Measurements from ENCODE around the gene MUSK. TPM values are rescaled to one million over a fixed set of nuclear protein-coding genes. Genes with fewer than 3 reads are reported as not detected.

The MUSK gene
- total and polyA plus RNA-seq, 2 of the 8 experiments (the other 6 are each of a cell fraction or from before 2014, with no cell fraction given) = not detected

DNA sequence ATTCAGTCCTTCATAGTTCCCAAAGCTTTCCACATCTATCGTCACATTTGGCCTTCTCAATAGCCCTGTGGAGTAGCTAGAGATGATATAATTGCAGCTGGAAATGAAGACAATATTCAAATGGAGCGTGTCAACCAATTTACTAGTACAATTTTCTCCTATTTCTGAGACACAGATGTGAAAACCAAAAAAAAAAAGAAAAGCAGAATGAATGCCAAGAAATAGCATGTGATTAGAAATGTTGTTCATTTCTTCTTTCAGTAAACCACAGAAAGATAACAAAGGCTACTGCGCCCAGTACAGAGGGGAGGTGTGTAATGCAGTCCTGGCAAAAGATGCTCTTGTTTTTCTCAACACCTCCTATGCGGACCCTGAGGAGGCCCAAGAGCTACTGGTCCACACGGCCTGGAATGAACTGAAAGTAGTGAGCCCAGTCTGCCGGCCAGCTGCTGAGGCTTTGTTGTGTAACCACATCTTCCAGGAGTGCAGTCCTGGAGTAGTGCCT, 99.0 kb downstream of the MUSK start (continued):
- TF ChIP-seq NANOG (IDR thresholded peaks at IDR 0.05; ENCODE audit: insufficient read depth, low read depth, low read length, poor library complexity, severe bottlenecking) (no peak), RAD21 (IDR thresholded peaks at IDR 0.05 in 1 of 2, conservative IDR thresholded peaks at IDR 0.05 in 1 of 2; ENCODE audit: low read depth in 2 of 2, low read length in 2 of 2) (no peak), SP1 (IDR thresholded peaks at IDR 0.05; ENCODE audit: low read depth, low read length) (no peak), POU5F1 (IDR thresholded peaks at IDR 0.05; ENCODE audit: low read depth, low read length) (no peak), BRCA1 (IDR thresholded peaks at IDR 0.05; ENCODE audit: low read depth, low read length) (no peak), SRF (IDR thresholded peaks at IDR 0.05; ENCODE audit: low read depth, low read length) (no peak), YY1 (IDR thresholded peaks at IDR 0.05; ENCODE audit: low read depth, low read length) (no peak), TAF1 (IDR thresholded peaks at IDR 0.05; ENCODE audit: low read depth, low read length) (no peak), TBP (IDR thresholded peaks at IDR 0.05; ENCODE audit: low read depth, low read length) (no peak)
- TF ChIP-seq, protein P1, sequence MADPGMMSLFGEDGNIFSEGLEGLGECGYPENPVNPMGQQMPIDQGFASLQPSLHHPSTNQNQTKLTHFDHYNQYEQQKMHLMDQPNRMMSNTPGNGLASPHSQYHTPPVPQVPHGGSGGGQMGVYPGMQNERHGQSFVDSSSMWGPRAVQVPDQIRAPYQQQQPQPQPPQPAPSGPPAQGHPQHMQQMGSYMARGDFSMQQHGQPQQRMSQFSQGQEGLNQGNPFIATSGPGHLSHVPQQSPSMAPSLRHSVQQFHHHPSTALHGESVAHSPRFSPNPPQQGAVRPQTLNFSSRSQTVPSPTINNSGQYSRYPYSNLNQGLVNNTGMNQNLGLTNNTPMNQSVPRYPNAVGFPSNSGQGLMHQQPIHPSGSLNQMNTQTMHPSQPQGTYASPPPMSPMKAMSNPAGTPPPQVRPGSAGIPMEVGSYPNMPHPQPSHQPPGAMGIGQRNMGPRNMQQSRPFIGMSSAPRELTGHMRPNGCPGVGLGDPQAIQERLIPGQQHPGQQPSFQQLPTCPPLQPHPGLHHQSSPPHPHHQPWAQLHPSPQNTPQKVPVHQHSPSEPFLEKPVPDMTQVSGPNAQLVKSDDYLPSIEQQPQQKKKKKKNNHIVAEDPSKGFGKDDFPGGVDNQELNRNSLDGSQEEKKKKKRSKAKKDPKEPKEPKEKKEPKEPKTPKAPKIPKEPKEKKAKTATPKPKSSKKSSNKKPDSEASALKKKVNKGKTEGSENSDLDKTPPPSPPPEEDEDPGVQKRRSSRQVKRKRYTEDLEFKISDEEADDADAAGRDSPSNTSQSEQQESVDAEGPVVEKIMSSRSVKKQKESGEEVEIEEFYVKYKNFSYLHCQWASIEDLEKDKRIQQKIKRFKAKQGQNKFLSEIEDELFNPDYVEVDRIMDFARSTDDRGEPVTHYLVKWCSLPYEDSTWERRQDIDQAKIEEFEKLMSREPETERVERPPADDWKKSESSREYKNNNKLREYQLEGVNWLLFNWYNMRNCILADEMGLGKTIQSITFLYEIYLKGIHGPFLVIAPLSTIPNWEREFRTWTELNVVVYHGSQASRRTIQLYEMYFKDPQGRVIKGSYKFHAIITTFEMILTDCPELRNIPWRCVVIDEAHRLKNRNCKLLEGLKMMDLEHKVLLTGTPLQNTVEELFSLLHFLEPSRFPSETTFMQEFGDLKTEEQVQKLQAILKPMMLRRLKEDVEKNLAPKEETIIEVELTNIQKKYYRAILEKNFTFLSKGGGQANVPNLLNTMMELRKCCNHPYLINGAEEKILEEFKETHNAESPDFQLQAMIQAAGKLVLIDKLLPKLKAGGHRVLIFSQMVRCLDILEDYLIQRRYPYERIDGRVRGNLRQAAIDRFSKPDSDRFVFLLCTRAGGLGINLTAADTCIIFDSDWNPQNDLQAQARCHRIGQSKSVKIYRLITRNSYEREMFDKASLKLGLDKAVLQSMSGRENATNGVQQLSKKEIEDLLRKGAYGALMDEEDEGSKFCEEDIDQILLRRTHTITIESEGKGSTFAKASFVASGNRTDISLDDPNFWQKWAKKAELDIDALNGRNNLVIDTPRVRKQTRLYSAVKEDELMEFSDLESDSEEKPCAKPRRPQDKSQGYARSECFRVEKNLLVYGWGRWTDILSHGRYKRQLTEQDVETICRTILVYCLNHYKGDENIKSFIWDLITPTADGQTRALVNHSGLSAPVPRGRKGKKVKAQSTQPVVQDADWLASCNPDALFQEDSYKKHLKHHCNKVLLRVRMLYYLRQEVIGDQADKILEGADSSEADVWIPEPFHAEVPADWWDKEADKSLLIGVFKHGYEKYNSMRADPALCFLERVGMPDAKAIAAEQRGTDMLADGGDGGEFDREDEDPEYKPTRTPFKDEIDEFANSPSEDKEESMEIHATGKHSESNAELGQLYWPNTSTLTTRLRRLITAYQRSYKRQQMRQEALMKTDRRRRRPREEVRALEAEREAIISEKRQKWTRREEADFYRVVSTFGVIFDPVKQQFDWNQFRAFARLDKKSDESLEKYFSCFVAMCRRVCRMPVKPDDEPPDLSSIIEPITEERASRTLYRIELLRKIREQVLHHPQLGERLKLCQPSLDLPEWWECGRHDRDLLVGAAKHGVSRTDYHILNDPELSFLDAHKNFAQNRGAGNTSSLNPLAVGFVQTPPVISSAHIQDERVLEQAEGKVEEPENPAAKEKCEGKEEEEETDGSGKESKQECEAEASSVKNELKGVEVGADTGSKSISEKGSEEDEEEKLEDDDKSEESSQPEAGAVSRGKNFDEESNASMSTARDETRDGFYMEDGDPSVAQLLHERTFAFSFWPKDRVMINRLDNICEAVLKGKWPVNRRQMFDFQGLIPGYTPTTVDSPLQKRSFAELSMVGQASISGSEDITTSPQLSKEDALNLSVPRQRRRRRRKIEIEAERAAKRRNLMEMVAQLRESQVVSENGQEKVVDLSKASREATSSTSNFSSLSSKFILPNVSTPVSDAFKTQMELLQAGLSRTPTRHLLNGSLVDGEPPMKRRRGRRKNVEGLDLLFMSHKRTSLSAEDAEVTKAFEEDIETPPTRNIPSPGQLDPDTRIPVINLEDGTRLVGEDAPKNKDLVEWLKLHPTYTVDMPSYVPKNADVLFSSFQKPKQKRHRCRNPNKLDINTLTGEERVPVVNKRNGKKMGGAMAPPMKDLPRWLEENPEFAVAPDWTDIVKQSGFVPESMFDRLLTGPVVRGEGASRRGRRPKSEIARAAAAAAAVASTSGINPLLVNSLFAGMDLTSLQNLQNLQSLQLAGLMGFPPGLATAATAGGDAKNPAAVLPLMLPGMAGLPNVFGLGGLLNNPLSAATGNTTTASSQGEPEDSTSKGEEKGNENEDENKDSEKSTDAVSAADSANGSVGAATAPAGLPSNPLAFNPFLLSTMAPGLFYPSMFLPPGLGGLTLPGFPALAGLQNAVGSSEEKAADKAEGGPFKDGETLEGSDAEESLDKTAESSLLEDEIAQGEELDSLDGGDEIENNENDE (IDR thresholded peaks at IDR 0.05; ENCODE audit: insufficient replicate concordance, low read length) = no peak
